ENCODE data around the gene TPSB2. TPM values are rescaled to one million over a fixed set of nuclear protein-coding genes. Genes with fewer than 3 reads are reported as not detected.

TPSB2 gene
- total and polyA plus RNA-seq, 9 of the 15 experiments (the other 6 are each of a cell fraction or from before 2014, with no cell fraction given) = 0.18 TPM; not detected in 8

DNA sequence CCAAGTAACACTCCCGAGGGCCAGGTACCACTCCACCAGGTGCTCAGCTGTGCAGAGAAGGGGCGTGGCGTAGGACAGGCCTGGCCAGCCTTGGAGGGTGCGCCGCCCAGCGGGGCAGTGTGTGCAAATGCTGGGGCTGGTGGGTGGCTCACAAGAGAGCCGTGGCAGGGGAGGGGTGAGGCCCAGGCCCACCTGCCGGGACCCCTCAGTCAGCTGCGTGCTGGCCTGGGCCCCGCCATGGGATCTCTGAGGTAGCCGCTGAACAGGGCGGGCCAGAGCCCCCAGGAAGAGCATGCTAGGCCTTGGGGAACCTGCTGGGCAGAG lies 13.7 kb downstream of the TPSB2 start:
- Histone ChIP-seq H3K27me3 (ENCODE audit: control insufficient read depth in 2 of 2, insufficient read depth in 2 of 2, low read length in 2 of 2) (peaks cover 46 to 91% of the 10 kb centered on the region in 2 experiments), H3K36me3 (ENCODE audit: control insufficient read depth, insufficient read depth, low read length) (no peaks in the 10 kb centered on the region), H2AFZ (ENCODE audit: low read depth, low read length) (no peak overlapping the region), H4K20me1 (replicated peaks; ENCODE audit: control insufficient read depth, insufficient read depth, low read length) (peaks cover 7% of the 10 kb centered on the region), H3K4me2 (ENCODE audit: insufficient read depth, low read length) (no peak overlapping the region), H3K9me3 (replicated peaks; ENCODE audit: control insufficient read depth, insufficient read depth, low read depth, low read length) (no peaks in the 10 kb centered on the region), H3K27ac (ENCODE audit: extremely low read depth, low read depth, low read length) (no peak overlapping the region), H3K4me3 (no peak overlapping the region), H3K79me2 (ENCODE audit: control insufficient read depth, insufficient read depth, low read length) (no peaks in the 10 kb centered on the region), H3K9ac (ENCODE audit: insufficient read depth in 1 of 2, low read depth in 2 of 2, low read length in 2 of 2) (no peak overlapping the region), H3K4me1 (replicated peaks in 1 of 2; ENCODE audit: control insufficient read depth in 2 of 2, insufficient read depth in 2 of 2, low read length in 2 of 2) (peaks cover 0 to 71% of the 10 kb centered on the region in 2 experiments; a peak in 2 of 5 replicates), H3K9me1 (ENCODE audit: control insufficient read depth, insufficient read depth, low read length) (no peaks in the 10 kb centered on the region)
- DNase-seq (ENCODE audit: extremely low read depth in 1 of 4, low spot score in 3 of 4) (peak; percentile 34 to 60 (median 48)), ATAC-seq (peak; percentile 78), FAIRE-seq (no peak)
- ChIA-PET CTCF (ENCODE audit: low intra/inter-chr PET ratio) (no interaction called here), POLR2A (interaction anchor here (1.0 kb wide), 1 partner anchor 8 kb away, joined by 3 read pairs; no protein-coding TSS in a partner anchor)
- WGBS (ENCODE audit: insufficient coverage, low coverage, missing lambda C conversion rate) = under 1% methylated on average over 8 of the region's 12 CpGs
- intact Hi-C loops (cut with micrococcal nuclease) (no loop called here), in situ Hi-C loops (cut with MboI) (no loop called here)
- no TSS peak for BruUV-seq (replicated peaks)
- TF ChIP-seq RAD21 (CRISPR knock-in tag; conservative IDR thresholded peaks at IDR 0.05 in 1 of 2, IDR thresholded peaks at IDR 0.05 in 1 of 2) = 0 out of 4 replicates have a peak, but pooled peaks of 1 of the 2 experiments have one; percentile 9
- no peak for TF ChIP-seq PHF20 (IDR thresholded peaks at IDR 0.05; ENCODE audit: partially characterized antibody)
- TF ChIP-seq CBFB (CRISPR knock-in tag; IDR thresholded peaks at IDR 0.05) = no peak
- TF ChIP-seq SPI1 (IDR thresholded peaks at IDR 0.05; ENCODE audit: borderline replicate concordance, low read depth, low read length) = no peak
- no peak for TF ChIP-seq POLR3A (IDR thresholded peaks at IDR 0.05; ENCODE audit: borderline replicate concordance, extremely low read depth, insufficient read depth, insufficient read length)
- no peak for TF ChIP-seq ZNF3 (CRISPR knock-in tag; IDR thresholded peaks at IDR 0.05)
- no peak for TF ChIP-seq EHMT2 (IDR thresholded peaks at IDR 0.05)
- no peak for TF ChIP-seq CHAMP1 (IDR thresholded peaks at IDR 0.05)
- no peak for TF ChIP-seq ZNF584 (CRISPR knock-in tag; IDR thresholded peaks at IDR 0.05; ENCODE audit: low read depth)
- TF ChIP-seq ZFP1 (CRISPR knock-in tag; IDR thresholded peaks at IDR 0.05) = no peak
- no peak for TF ChIP-seq SRSF7 (optimal IDR thresholded peaks at IDR 0.05; ENCODE audit: low read depth, low read length)
- TF ChIP-seq, protein P1, sequence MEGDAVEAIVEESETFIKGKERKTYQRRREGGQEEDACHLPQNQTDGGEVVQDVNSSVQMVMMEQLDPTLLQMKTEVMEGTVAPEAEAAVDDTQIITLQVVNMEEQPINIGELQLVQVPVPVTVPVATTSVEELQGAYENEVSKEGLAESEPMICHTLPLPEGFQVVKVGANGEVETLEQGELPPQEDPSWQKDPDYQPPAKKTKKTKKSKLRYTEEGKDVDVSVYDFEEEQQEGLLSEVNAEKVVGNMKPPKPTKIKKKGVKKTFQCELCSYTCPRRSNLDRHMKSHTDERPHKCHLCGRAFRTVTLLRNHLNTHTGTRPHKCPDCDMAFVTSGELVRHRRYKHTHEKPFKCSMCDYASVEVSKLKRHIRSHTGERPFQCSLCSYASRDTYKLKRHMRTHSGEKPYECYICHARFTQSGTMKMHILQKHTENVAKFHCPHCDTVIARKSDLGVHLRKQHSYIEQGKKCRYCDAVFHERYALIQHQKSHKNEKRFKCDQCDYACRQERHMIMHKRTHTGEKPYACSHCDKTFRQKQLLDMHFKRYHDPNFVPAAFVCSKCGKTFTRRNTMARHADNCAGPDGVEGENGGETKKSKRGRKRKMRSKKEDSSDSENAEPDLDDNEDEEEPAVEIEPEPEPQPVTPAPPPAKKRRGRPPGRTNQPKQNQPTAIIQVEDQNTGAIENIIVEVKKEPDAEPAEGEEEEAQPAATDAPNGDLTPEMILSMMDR (IDR thresholded peaks at IDR 0.05 in 2 of 3, conservative IDR thresholded peaks at IDR 0.05 in 1 of 3; ENCODE audit: insufficient read depth in 2 of 3, low read depth in 1 of 3, low read length in 3 of 3) = peak; percentile 24 to 37 (median 36); a peak in 3 of 6 replicates
- no peak for TF ChIP-seq GTF3C2 (IDR thresholded peaks at IDR 0.05; ENCODE audit: borderline replicate concordance, extremely low read depth, insufficient read length)
- TF ChIP-seq TFAP4 (CRISPR knock-in tag; IDR thresholded peaks at IDR 0.05; ENCODE audit: borderline replicate concordance) = peak; percentile 88

Data from K562 (cell line).